Upper lobe of left lung (tissue), 4 donors: ENCODE results near the gene SLC31A2.

Source experiments
- POLR2AphosphoS5 ChIP-seq, 2 donors: sonication (generic); formaldehyde crosslinking; IDR thresholded peaks; one replicate each; pipeline ENCODE4 v1.5.1; 2017; ENCODE audit warnings: antibody characterized with exemption in 2 of 2
- TF ChIP-seq, protein P1 (sequence below), 6 experiments: fragments of 450-650 bp in 4 of 6; fragments of 200-600 bp in 2 of 6; sonication (generic) in 2 of 6; IDR thresholded peaks; one replicate each; pipeline ENCODE4 v1.5.1; 2016 to 2019; ENCODE audit warnings: antibody characterized with exemption in 6 of 6

- no peak for TF ChIP-seq POLR2AphosphoS5 (IDR thresholded peaks at IDR 0.05)
- TF ChIP-seq, protein P1, sequence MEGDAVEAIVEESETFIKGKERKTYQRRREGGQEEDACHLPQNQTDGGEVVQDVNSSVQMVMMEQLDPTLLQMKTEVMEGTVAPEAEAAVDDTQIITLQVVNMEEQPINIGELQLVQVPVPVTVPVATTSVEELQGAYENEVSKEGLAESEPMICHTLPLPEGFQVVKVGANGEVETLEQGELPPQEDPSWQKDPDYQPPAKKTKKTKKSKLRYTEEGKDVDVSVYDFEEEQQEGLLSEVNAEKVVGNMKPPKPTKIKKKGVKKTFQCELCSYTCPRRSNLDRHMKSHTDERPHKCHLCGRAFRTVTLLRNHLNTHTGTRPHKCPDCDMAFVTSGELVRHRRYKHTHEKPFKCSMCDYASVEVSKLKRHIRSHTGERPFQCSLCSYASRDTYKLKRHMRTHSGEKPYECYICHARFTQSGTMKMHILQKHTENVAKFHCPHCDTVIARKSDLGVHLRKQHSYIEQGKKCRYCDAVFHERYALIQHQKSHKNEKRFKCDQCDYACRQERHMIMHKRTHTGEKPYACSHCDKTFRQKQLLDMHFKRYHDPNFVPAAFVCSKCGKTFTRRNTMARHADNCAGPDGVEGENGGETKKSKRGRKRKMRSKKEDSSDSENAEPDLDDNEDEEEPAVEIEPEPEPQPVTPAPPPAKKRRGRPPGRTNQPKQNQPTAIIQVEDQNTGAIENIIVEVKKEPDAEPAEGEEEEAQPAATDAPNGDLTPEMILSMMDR (IDR thresholded peaks at IDR 0.05) = no peak
Observed at GRCh38 chr9:113185271-113185670, 34.5 kb downstream of the SLC31A2 start.
